K562 (cell line): ENCODE results near the gene PTPN14. TPM values are rescaled to one million over a fixed set of nuclear protein-coding genes. Genes with fewer than 3 reads are reported as not detected.

ENCODE experiments used
- ATAC-seq: fragments of 200-7000 bp; cut with Tn5 transposase; 3 replicates; pipeline ENCODE4 v1.9.1; 2020; ENCODE audit warnings: moderate library complexity
- BruUV-seq: library from RNA; stranded (reverse); fragments of 400-500 nt; replicated peaks from 2 replicates; lab custom pipeline; 2021; lab: Mats Ljungman, UMichigan
- CTCF ChIA-PET: fragments of 300-600 bp; formaldehyde crosslinking; extraction: SDS; loops from one replicate; lab custom pipeline; 2021; ENCODE audit warnings: low intra/inter-chr PET ratio; lab: Yijun Ruan, JAX
- POLR2A ChIA-PET: fragments of 300-600, 350-650 bp; sonication (Branson Sonifier 250); formaldehyde crosslinking; extraction: SDS; loops from one replicate; lab custom pipeline; 2021; ENCODE audit warnings: antibody characterized with exemption, inconsistent platforms; lab: Yijun Ruan, JAX
- DNase-seq, 4 experiments: peaks; one replicate each; pipeline versions ENCODE4 v3.0.0 to v3.0.0-alpha.2; 2011 to 2018; ENCODE audit warnings: low spot score in 3 of 4, mixed read lengths in 3 of 4; ENCODE audit errors: extremely low read depth in 1 of 4
- FAIRE-seq: peaks from 2 replicates; lab custom pipeline; 2011; peaks lifted over from hg19 to GRCh38; lab: Jason Lieb, UNC
- H2AFZ ChIP-seq: 2 replicates; pipeline ENCODE4 v1.6.0; 2011; ENCODE audit warnings: low read depth, low read length, control low read depth, inconsistent platforms
- H3K27ac ChIP-seq: fragments of 200-600 bp; 3 replicates; pipeline ENCODE4 v1.8.0; 2011; ENCODE audit warnings: low read depth, mild to moderate bottlenecking, control low read depth, inconsistent platforms, low read length, moderate library complexity, mixed read lengths; ENCODE audit errors: extremely low read depth
- H3K27me3 ChIP-seq, 2 experiments: fragments of 300-600 bp in 1 of 2; 2 replicates in 1 of 2; 3 replicates in 1 of 2; pipeline versions ENCODE4 v1.6.0 to v1.8.0; 2011; ENCODE audit warnings: inconsistent platforms in 2 of 2, low read length in 2 of 2, mild to moderate bottlenecking in 1 of 2, mixed read lengths in 1 of 2, moderate library complexity in 1 of 2; ENCODE audit not compliant: control insufficient read depth in 2 of 2, insufficient read depth in 2 of 2
- H3K36me3 ChIP-seq: fragments of 300-600 bp; 3 replicates; pipeline ENCODE4 v1.8.0; 2011; ENCODE audit warnings: mild to moderate bottlenecking, low read length, inconsistent platforms; ENCODE audit not compliant: control insufficient read depth, insufficient read depth
- H3K4me1 ChIP-seq, 2 experiments: fragments of 200-600 bp in 1 of 2; replicated peaks in 1 of 2; 2 replicates in 1 of 2; 3 replicates in 1 of 2; pipeline versions ENCODE4 v1.5.1 to v1.8.0; 2011; ENCODE audit warnings: inconsistent platforms in 2 of 2, low read length in 2 of 2, mild to moderate bottlenecking in 1 of 2, mixed read lengths in 1 of 2, moderate library complexity in 1 of 2; ENCODE audit not compliant: control insufficient read depth in 2 of 2, insufficient read depth in 2 of 2
- H3K4me2 ChIP-seq: 2 replicates; pipeline ENCODE4 v1.6.1; 2011; ENCODE audit warnings: low read length, control low read depth, inconsistent platforms, mixed read lengths; ENCODE audit not compliant: insufficient read depth
- H3K4me3 ChIP-seq: fragments of 200-600 bp; sonication (generic), shearing (Covaris generic); 2 replicates; pipeline ENCODE4 v1.5.1; 2016; ENCODE audit warnings: control low read depth, inconsistent platforms
- H3K79me2 ChIP-seq: fragments of 200-600 bp; 3 replicates; pipeline ENCODE4 v1.8.0; 2011; ENCODE audit warnings: low read length, inconsistent platforms; ENCODE audit not compliant: control insufficient read depth, insufficient read depth
- H3K9ac ChIP-seq, 2 experiments: 2 replicates each; pipeline versions ENCODE4 v1.6.0 to v1.6.1; 2011; ENCODE audit warnings: low read depth in 2 of 2, low read length in 2 of 2, control low read depth in 1 of 2, inconsistent platforms in 1 of 2, mild to moderate bottlenecking in 1 of 2, mixed read lengths in 1 of 2; ENCODE audit not compliant: insufficient read depth in 1 of 2
- H3K9me1 ChIP-seq: one replicate; pipeline ENCODE4 v1.6.0; 2011; ENCODE audit warnings: inconsistent platforms, mild to moderate bottlenecking, low read length, moderate library complexity; ENCODE audit not compliant: control insufficient read depth, insufficient read depth
- H3K9me3 ChIP-seq: replicated peaks from 2 replicates; pipeline ENCODE4 v1.5.1; 2011; ENCODE audit warnings: low read depth, low read length, inconsistent platforms; ENCODE audit not compliant: control insufficient read depth, insufficient read depth
- H4K20me1 ChIP-seq: replicated peaks from 2 replicates; pipeline ENCODE4 v1.6.1; 2011; ENCODE audit warnings: low read length, inconsistent platforms, mixed read lengths; ENCODE audit not compliant: control insufficient read depth, insufficient read depth
- CC2D1A ChIP-seq: fragments of 450-650 bp; IDR thresholded peaks from 2 replicates; pipeline ENCODE4 v1.6.1; 2017; ENCODE audit warnings: mild to moderate bottlenecking
- FOXP1 ChIP-seq: sonication (generic); formaldehyde crosslinking; IDR thresholded peaks from 2 replicates; pipeline ENCODE4 v1.8.0; 2022; ENCODE audit warnings: mild to moderate bottlenecking, missing genetic modification reagents
- HNRNPK ChIP-seq: fragments of 200-400 bp; formaldehyde crosslinking; IDR thresholded peaks from one replicate; pipeline ENCODE4 v1.6.1; 2018; ENCODE audit warnings: mild to moderate bottlenecking, low read depth, low read length; ENCODE audit not compliant: poor library complexity, severe bottlenecking
- ILK ChIP-seq: fragments of 450-650 bp; IDR thresholded peaks from 2 replicates; pipeline ENCODE4 v1.6.1; 2016; ENCODE audit warnings: missing genetic modification characterization, low read depth, mild to moderate bottlenecking, missing compliant biosample characterization, moderate library complexity, borderline replicate concordance
- NCOA4 ChIP-seq: fragments of 450-650 bp; IDR thresholded peaks from 2 replicates; pipeline ENCODE4 v1.6.1; 2018; ENCODE audit warnings: mild to moderate bottlenecking; ENCODE audit not compliant: partially characterized antibody
- NFE2 ChIP-seq: IDR thresholded peaks from 2 replicates; pipeline ENCODE4 v1.6.1; 2014; ENCODE audit warnings: antibody characterized with exemption, low read depth
- NR2C1 ChIP-seq, 2 experiments: fragments of 450-650 bp; IDR thresholded peaks; 2 replicates each; pipeline ENCODE4 v1.6.1; 2017; ENCODE audit warnings: mild to moderate bottlenecking in 2 of 2, antibody characterized with exemption in 1 of 2, inconsistent platforms in 1 of 2, missing compliant biosample characterization in 1 of 2, missing genetic modification characterization in 1 of 2
- YY1 ChIP-seq, 3 experiments: IDR thresholded peaks; 2 replicates each; pipeline ENCODE4 v1.6.1; 2011; ENCODE audit warnings: low read length in 2 of 3, mild to moderate bottlenecking in 2 of 3, moderate library complexity in 2 of 3, borderline replicate concordance in 1 of 3, control low read depth in 1 of 3, low read depth in 1 of 3; ENCODE audit not compliant: insufficient read depth in 3 of 3, insufficient replicate concordance in 2 of 3, control insufficient read depth in 1 of 3, insufficient read length in 1 of 3; ENCODE audit errors: extremely low read depth in 1 of 3
- ZC3H8 ChIP-seq: fragments of 450-650 bp; IDR thresholded peaks from 2 replicates; pipeline ENCODE4 v1.6.1; 2017
- ZNF23 ChIP-seq: fragments of 250-450 bp; sonication (Bioruptor Pico); IDR thresholded peaks from 2 replicates; pipeline ENCODE4 v1.4.0; 2020; ENCODE audit warnings: mild to moderate bottlenecking
- ZNF354B ChIP-seq: fragments of 250-450 bp; sonication (Bioruptor Pico); IDR thresholded peaks from 2 replicates; pipeline ENCODE4 v1.4.0; 2020
- WGBS: fragments of 100-300 bp; shearing (Covaris generic); methylation state at CpG from one replicate; pipeline ENCODE4 v1.1.6; 2016; ENCODE audit warnings: low coverage, mixed read lengths; ENCODE audit not compliant: insufficient coverage; ENCODE audit errors: missing lambda C conversion rate; 5-methylcytosine and 5-hydroxymethylcytosine counted together
- in situ Hi-C: fragments of 300-500 bp; cut with MboI; formaldehyde crosslinking; loops from 4 replicates; pipeline ENCODE4 v1.15.0; 2018; ENCODE audit warnings: inconsistent platforms, mixed read lengths
- intact Hi-C: fragments of 100-400 bp; cut with micrococcal nuclease; formaldehyde crosslinking; loops from 2 replicates; pipeline ENCODE4 v1.14.2; 2022
- polyA plus RNA-seq, 8 experiments: library from polyadenylated mRNA; depleted of rRNA in 4 of 8; stranded (reverse) in 5 of 8; unstranded in 3 of 8; fragments of >200 nt; fragmentation: Nextera tagmentation in 2 of 8; fragmentation: Illumina TruSeq in 1 of 8; extraction: Ambion mirVana in 2 of 8; extraction: Trizol in 1 of 8; gene quantifications; 2 replicates each; pipeline versions ENCODE4 v1.2.1 to v1.2.3, GENCODE V29; 2011 to 2014; ENCODE audit warnings: inconsistent platforms in 1 of 8, missing spikeins in 1 of 8
- total RNA-seq, 7 experiments: library from RNA; depleted of rRNA in 6 of 7; stranded (reverse); fragments of >200 nt in 6 of 7; fragmentation: Illumina TruSeq in 2 of 7; extraction: Trizol in 2 of 7; gene quantifications; 2 replicates each; pipeline versions ENCODE4 v1.2.1 to v1.2.3, GENCODE V29; 2011 to 2021; ENCODE audit warnings: low replicate concordance in 1 of 7
- TF ChIP-seq, protein P1 (sequence below): fragments of 250-450 bp; sonication (Bioruptor Pico); IDR thresholded peaks from 2 replicates; pipeline ENCODE4 v1.6.1; 2021; ENCODE audit warnings: mild to moderate bottlenecking
- TF ChIP-seq, protein P2 (sequence below), 2 experiments: fragments of 450-650 bp; conservative IDR thresholded peaks; 2 replicates each; pipeline ENCODE4 v1.6.1; 2017; ENCODE audit warnings: mild to moderate bottlenecking in 2 of 2, moderate library complexity in 2 of 2

The PTPN14 gene
- total and polyA plus RNA-seq, 9 of the 15 experiments (the other 6 are each of a cell fraction or from before 2014, with no cell fraction given): 0.01 to 0.29 (median 0.04) TPM; not detected in 6

DNA sequence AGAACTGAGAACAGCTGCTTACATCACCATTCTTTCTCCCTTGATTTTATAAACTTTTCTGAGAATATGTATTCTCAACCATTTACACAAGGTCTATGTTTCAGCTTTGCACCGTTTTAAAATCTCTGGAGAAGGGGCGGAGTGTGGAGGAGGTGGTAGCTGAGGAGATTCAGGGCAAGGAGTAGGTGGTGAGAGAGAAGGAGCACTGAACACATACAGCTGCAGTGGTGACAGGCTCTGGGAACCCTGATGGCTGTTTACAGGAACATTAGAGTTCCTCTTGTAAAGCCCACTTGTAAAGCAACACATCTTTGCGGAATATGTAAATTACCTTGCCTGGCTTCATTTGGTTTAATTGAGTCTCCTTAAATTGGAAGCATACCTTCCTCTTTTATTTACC is 180.8 kb downstream of the PTPN14 start:
- ChIA-PET POLR2A (interaction anchor here (0.7 kb wide), 1 partner anchor 105 kb away, joined by 3 read pairs; no protein-coding TSS in a partner anchor), CTCF (no interaction called here)
- TF ChIP-seq ZNF354B (CRISPR knock-in tag) (no peak), ZNF23 (CRISPR knock-in tag) (no peak), CC2D1A (no peak), NCOA4 (no peak), YY1 (IDR thresholded peaks at IDR 0.05; ENCODE audit: borderline replicate concordance in 1 of 3, control insufficient read depth in 1 of 3, extremely low read depth in 1 of 3, insufficient read depth in 3 of 3, insufficient read length in 1 of 3, insufficient replicate concordance in 2 of 3, low read depth in 1 of 3, low read length in 2 of 3) (no peak), NFE2 (no peak), ILK (tag) (no peak), HNRNPK (no peak), ZC3H8 (no peak), NR2C1 (IDR thresholded peaks at IDR 0.05) (no peak), NR2C1 (tag; IDR thresholded peaks at IDR 0.05) (no peak), FOXP1 (CRISPR knock-in tag) (no peak)
- TF ChIP-seq, protein P1, sequence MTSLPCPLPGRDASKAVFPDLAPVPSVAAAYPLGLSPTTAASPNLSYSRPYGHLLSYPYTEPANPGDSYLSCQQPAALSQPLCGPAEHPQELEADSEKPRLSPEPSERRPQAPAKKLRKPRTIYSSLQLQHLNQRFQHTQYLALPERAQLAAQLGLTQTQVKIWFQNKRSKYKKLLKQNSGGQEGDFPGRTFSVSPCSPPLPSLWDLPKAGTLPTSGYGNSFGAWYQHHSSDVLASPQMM: no peak
- TF ChIP-seq, protein P2, sequence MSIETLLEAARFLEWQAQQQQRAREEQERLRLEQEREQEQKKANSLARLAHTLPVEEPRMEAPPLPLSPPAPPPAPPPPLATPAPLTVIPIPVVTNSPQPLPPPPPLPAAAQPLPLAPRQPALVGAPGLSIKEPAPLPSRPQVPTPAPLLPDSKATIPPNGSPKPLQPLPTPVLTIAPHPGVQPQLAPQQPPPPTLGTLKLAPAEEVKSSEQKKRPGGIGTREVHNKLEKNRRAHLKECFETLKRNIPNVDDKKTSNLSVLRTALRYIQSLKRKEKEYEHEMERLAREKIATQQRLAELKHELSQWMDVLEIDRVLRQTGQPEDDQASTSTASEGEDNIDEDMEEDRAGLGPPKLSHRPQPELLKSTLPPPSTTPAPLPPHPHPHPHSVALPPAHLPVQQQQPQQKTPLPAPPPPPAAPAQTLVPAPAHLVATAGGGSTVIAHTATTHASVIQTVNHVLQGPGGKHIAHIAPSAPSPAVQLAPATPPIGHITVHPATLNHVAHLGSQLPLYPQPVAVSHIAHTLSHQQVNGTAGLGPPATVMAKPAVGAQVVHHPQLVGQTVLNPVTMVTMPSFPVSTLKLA (conservative IDR thresholded peaks at IDR 0.05): no peak
- 2% methylated on average over 3 of the region's 3 CpGs for WGBS
- DNase-seq: no peak
- no peak for FAIRE-seq
- Histone ChIP-seq H3K36me3 (no peaks in the 10 kb centered on the region), H3K4me2 (no peak overlapping the region), H3K79me2 (no peaks in the 10 kb centered on the region), H3K9ac (no peak overlapping the region), H3K4me1 (no peaks in the 10 kb centered on the region), H3K27ac (no peak overlapping the region), H2AFZ (no peak overlapping the region), H4K20me1 (no peaks in the 10 kb centered on the region), H3K9me3 (no peaks in the 10 kb centered on the region), H3K4me3 (no peak overlapping the region), H3K9me1 (no peaks in the 10 kb centered on the region), H3K27me3 (peaks cover 38 to 44% of the 10 kb centered on the region in 2 experiments)
- ATAC-seq: no peak
- in situ Hi-C loops: no loop called here
- no TSS peak for BruUV-seq
- intact Hi-C loops: no loop called here
